Stimulated activated CD4-positive, alpha-beta T cell treated with anti-CD3 and anti-CD28 coated beads, TNF-alpha, amount 100 ng/mL, for 24 hours (primary cell): ENCODE measurements around the gene SORD.
"Not testable (repeated sequence)": the region's sequence is repeated elsewhere in the genome, so short reads cannot be mapped to it uniquely, and the experiment has no call there.

Source experiments
- DNase-seq, 3 experiments: peaks; one replicate each; pipeline ENCODE4 v3.0.0-alpha.2; 2020; ENCODE audit warnings: low read depth in 3 of 3

Gene SORD

DNA sequence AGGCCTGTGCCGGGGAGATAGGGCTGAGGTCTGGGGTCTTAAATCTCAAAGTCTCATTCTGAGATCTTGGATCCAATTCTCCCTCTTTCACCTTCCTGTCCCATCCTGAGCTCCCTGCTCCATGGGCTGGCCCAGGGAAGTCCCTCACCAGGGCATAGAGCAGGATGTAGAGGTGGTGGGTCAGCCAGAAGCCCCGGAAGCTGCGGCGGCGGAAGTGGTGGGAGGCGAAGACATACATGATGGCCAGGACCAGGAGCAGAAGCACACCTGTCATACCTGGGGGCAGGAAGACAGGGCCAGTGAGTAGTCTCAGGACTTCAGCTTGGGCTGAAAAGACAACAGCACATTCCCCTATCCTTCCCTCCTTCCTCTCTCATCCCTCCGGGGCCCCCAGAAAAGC is 74.5 kb downstream of the SORD start:
- DNase-seq, result no peak

DNA sequence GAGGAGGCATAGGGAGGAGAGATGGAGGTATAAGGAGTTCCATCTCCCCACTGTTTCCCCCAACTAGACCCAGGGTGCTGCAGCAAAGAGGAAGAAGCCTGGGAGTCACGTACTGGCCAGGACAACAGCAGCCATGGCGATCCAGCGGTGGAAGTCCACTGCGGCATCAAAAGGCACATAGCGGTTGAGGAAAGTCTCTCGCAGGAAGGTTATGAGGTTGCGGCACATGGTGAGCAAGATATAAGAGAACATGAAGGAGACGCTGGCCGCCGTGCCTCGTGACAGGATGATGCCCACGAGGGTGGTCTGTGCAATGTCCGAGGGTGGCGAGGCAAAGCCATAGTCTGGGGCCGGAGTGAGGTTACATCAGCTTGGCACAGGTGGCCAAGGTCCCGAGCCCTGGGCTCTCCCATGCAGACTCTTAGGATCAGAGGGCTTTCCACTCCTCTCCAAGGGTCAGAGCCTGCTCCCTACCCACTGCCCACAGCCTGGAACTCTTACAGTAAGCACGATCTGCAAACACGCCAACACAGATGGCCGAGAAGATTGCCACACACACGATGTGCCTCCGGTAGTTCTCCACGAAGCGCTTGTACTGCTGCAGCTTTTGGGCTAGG is 76.7 kb downstream of the SORD start:
- no peak for DNase-seq

DNA sequence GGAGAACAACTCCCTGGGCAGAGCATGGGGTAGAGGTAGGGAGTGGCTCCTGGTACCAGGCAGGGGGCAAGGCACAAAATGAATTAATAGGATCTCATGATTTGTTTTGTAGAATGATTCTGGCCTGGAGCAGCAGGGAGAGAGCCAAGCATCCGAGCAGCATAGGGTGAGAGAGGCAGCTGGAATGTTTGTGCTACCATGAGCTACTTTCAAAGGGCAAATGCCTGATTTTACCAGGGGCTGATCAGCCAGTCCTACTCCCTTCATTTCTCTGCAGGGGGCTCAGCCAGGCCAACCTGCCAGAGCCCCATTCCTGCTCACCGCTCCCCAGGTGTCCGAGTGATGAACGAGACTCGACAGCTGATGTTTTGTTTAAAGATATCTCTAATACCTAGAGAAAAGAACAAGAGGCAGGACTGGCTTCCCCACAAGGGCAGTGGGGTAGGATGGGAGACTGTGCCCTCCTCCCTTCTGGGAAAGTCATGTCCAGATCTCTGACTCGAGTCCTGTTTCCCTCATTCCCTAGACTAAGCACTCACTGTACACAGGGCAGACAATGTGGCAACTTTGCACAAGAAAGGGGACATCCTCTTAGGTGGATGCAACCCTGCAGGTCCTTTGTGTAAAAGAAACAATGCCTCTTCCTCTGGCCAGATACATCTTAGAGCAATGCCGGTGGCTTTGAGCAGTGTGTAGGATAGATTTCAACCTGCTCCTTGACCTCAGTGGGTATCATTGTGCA is 78.1 kb downstream of the SORD start:
- no peak for DNase-seq

DNA sequence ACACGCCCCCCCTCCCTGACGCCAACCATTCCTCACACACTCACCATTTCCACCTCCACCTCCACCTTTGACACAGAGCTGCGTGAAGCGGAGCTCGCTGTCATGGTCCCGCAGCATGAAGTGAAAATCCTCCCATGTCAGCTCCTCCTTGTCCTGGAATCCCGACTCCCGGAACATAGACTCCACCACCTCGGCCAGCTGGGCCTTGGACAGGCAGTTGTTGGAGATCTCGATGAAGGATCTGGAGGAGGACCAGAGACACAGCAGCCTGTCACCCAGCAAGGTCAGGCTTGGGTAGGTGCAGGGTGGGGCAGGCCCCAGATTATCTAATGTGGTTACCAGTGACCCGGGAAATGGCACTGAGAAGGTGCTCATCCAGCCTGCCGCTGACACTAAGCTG is 78.8 kb downstream of the SORD start:
- no peak for DNase-seq

DNA sequence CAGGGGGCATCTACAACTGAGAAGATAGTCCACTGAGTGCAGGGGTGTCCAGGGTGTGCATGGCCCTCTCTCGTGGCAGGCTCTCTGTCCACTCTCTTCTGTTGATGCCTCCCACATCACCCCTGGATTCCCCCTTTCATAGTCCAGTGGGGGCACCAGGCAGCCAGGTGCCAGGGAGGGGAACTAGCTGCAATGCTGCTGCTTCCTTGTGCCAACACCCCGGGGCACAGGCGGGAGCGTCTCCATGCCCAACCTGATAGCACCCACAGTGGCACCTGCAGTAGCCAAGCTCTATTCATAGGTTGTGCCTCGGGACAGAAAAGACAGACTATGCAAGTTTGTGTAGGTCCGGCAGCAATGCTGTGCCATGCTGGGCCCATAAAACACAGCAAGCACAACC is 79.2 kb downstream of the SORD start:
- no peak for DNase-seq

DNA sequence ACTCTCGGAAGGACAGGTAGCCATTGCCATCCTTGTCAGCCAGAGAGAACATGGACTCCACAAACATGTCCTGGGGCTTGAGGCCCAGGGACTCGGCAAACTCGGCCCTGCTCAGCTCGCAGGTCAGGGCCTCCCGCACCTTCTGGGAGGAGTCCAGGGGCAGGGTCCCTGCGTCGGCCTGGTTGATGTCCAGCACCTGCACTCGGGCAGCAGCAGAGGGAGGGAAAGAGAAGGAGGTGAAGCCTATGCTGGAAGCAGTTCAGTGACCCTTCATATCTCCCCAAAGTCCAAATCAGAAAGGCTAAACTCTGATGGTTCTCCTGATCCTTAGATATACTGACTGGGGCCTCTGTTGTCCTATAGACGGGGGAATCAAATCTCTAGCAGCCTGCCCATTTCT is 81.2 kb downstream of the SORD start:
- not testable (repeated sequence) for DNase-seq

DNA sequence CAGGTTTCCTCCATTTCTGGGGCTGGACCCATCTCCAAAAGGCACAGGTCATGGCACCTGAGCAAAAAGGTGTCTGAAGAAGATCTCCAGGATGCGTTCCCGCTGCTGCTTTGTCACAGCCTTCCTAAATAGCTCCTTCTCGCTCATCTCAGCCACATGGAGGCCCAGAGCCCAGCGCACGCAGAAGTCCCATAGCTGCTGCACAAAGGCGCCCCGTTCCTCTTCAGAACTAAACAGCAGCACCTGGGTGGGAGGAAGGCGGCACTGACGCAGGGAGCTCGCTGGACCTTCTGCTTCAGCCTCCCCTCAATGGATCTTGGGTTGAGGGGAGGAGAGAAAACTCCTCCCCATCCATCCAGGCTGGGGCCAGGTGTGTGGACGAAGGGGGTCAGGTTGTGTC is 82.6 kb downstream of the SORD start:
- DNase-seq, result no peak

DNA sequence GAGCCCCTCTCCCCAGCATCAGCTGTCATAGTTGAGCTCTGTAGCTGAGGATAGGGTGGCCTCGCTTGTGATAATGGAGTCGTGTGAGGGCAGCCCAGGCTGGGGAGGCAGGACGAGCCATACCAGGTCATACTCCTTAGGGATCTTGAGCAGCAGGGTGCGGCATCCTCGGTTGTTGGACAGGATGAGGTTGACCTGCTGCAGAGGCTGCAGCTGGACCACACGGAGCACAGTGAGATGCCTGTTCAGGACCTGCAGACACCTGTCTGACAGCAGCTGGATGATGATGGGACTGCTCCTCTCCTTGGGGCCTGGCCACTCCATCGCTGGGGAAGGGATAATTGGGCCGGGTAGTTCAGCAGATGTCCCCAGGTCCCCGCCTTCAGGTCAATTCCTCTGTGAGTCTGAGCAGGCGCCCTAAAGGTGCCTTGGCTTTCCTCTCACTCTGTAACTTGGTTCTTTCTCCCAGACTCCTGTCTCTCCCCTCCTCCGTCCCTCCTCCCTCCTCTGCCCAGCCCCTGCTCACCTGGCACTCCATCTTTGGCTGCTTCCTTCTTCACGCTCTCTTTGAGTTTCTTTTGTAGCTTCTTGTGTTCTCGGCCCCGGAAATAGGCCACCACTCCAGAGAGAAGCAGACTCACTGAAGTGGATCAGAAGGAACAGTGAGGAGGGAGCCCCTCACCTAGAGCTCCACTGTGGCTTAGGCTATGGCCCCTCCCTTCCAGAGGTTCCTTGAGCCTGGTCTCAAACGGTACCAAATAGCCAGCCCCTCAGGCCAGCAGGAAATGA is 83.2 kb downstream of the SORD start:
- DNase-seq, result no peak

DNA sequence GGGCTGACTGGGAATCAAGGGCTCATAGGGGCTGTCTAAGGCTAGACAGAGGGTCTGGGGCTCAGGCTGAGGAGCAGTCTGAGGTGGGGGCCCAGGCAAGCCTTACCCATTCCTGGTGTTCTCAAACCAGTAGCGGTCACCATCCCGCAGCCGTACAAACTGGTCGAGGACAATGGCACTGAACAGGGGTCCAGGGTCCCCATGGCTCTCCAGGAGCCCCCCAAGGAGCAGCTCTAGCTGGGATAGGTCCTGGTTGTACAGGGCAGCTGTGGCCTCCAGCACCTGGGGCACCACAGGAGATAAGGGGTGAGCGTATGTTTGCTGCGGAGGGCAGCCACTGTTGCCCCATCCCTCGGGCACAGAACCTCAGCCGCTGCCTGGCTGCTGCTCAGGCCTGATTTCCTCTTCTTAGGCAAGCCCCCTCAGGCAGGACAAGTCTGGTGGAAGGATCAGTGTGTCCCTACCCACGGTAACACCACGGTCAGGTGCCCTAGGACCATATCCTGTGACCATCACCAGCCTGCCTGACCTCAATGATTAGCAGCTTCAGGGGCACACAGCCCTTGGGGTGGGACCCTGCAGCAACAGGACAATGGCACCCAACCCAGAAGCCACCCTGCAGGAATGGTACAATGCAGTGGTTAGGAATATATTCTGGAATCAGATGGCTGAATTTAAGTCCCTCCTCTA is 85.1 kb downstream of the SORD start:
- DNase-seq, result no peak

DNA sequence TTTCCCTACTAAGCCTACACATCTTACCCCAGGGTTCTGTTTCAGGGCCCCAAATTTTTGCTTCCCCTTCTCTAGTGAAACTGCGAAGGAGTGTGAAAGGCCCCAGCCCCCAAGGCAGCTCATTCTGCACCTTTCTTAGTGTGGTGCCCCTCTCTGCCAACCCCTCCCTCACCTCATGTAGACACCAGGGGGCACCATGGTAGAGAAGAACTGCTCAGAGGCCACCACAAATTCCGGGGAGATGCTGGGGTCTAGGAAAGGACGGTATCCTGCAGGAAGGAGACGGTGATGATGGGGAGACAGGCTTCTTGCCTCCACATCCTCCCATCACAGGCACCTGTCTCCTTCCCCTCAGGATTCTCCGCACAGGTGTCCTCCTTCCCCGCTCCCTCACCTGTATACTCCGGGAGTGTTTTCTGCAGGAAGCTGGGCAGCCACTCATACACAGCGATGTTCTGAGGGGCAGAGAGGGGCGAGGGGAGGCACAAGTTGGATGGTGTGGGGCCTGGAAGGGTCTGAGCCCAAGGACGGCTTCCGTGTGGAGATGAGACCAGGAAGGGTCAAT is 87.3 kb downstream of the SORD start:
- no peak for DNase-seq

DNA sequence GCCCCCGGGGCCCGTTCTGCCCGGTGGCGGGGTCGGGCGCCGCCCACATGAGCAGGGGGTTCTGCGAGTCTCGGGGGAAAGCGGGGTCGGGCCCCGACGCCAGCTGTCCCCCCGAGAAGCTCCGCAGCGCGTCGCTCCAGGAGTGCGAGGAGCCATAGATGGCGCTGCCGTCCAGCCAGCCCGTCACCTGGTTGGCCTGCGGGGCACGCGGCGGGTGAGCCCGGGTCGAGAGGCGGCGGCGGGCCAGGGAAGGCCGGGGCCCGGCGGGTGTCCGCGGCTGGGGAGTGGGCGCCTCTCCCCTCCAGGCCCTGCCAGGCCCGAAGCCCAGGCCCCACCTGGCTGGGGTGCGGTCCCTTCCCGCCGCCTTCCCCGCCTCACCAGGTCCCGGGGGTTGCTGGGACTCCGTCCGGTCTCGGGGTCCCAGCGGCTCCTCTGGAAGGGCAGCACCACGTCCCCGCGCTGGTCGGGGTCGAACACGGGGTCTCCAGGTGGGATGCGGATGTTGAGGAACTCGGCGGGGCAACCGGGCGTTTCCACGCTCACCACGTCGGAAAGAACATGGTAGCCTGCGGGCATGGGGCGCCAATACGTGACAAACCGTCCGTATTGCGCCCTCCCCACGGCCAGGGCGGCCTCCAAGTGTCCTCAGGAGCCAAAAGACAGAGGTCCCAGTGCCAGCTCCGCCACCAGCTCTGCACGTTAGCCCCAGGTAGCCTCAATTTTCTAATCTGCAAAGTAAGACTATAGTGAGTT is 88.6 kb downstream of the SORD start:
- no peak for DNase-seq

DNA sequence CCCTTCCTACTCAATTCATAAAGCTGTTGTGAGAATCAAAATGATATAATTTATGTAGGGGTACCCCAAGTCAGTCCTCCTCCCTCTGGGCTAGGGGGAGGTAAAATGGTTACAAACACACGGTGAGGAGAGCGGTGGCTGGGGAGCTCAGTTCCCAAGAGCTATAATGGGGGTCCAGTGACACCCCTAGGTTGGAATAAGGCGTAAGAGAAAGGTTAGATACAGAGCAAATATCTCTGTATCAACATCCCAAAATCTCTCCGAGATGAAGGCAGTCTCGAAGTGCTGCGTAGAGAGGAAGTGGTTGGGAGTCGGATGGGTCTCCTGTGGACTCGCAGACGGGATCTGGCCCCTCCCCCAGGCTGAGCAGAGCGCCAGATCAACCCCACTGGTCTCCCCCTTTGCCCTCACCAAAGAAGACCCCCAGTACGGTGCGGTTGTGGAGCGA is 89.2 kb downstream of the SORD start:
- no peak for DNase-seq

DNA sequence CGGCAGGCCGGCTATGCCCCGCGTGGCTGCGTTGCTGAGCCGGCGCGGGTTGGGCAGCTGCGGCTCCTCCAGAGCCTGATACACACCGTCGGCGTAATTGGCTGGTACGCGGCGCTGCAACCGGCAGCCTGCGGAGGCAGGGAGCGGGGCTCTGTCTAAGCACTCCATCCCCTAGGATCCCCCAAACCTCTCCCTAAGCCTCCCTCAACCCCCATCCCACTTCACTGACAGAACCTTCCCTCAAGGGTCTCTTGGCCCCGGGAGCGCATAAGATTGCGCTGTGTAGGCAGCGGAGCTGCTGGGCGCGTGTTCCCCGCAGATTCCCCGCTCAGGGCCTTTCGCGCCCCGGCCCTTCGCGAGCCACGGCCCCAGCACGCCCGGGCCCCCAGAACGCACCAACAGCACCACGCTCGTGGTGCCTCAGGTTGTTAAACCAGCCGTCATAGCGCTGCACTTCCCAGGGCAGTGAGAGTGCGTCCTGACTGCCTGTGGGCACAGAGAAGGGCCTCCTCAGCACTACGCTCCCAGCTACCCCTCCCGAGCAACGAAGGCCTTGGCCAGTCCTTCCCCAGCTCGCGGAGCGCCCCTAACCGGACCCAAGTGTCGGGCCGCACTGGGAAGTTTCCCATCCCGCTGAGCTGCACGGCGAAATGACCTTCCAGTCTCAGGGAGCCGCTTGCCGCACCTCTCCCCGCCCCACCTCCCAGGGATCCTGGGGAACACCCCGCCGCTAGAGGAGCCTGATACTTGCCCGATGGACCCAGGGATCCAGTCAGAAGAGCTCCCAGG is 89.8 kb downstream of the SORD start:
- DNase-seq, result no peak

DNA sequence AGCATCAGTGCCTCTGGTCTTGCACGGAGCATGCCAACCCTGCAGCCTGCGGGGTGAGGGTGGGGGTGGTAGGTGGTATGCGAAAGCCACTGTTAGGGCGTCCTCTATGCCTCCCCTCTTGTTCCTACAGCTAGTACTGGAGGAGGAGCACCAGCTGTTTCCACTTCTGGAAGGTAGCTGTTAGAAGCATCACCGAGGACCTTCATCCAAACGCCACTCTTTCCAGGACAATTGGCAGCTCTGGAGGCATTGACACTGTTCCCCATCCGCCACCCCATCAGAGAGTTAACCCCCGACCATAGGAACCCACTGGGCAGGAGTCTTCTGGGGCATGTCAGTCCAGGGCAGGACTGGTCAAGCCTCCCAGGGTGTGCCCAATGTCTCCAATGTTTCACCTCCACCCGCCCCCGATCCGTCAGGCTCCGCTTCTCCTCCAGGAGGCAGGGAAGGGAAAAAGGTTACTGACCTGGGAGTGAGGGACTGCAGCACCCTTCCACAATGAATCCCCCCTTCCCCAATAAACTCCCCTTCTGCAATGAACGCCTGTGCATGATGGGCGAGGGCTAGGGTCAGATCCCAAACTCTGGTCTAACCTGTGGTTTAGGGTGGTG is 90.5 kb downstream of the SORD start:
- DNase-seq, result no peak

DNA sequence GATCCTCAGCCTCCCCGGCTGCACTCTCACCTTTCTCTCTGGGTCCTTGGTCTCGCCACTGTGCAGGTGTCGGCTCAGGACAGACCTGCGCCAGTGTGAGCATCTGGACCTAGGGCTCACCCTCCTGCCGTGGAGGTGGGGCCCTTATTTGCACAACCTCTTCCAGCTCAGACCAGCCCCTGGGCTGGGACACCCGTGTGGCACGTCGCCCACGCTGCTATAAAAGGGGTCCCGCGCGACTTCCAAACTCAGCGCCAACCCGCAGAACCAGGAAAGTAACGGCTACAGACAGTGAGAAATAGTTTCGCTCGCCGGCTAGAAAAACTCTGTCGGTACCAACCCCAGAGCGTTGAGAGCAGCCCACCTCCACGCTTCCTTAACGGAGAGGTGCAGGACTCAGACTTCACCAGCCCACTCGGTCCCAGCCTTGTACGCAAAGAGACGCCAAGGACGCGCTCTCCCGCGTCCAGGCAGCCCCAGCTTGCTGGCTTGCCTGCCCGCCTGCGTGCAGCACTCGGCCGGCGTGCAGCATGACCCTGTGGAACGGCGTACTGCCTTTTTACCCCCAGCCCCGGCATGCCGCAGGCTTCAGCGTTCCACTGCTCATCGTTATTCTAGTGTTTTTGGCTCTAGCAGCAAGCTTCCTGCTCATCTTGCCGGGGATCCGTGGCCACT is 91.2 kb downstream of the SORD start, which contains the start of the genes DUOX2 and DUOXA2:
DUOX2 (minus strand) TSS at position 97 of the 675 bp plus-strand sequence. CDS start 761 bp downstream, outside the sequence.
DUOXA2 (plus strand) TSS at position 251 of the 675 bp plus-strand sequence; CDS start at position 531, 280 bp downstream.
- DNase-seq, result no peak

DNA sequence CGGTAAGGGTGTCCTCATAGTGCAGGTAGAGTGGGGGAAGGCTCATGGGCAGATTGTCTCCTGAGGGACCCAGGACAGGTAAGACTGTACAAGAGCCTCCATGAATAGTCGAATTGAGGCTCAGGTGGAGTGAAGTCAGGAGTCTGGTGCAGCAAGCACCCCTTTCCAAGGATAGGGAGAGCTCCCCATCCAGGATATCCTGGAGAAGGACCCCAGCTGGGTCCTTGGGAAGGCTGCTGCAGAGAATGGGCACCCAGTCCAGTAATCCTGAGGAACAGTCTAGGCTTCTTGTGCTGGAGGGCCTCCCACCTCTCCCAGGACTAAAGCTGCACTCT is 91.7 kb downstream of the SORD start:
- DNase-seq, result no peak

DNA sequence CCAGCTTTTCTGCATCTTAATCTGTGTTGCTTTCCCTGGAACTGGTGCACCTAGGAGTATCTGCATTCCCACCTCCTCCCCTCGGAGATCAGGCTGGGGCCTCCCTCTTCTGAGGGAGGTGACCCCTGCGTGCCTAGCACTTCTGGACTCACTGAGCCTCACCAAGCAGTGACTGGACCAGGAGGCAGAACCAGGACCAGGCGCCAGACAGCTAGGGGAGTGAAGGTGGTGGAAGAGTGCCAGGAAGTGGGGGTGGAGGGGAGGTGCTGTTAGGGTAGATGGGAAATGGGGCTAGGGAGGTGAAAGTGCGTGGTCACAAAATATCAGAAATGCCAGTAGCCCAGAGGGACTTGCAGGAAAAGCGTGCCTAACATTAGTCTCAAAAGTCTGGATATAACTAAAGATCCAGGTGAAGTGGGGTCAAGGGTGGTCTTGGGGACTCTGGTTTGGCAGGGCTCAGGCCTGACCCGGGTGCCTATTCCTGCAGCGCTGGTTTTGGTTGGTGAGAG is 92.4 kb downstream of the SORD start:
- DNase-seq, result no peak

DNA sequence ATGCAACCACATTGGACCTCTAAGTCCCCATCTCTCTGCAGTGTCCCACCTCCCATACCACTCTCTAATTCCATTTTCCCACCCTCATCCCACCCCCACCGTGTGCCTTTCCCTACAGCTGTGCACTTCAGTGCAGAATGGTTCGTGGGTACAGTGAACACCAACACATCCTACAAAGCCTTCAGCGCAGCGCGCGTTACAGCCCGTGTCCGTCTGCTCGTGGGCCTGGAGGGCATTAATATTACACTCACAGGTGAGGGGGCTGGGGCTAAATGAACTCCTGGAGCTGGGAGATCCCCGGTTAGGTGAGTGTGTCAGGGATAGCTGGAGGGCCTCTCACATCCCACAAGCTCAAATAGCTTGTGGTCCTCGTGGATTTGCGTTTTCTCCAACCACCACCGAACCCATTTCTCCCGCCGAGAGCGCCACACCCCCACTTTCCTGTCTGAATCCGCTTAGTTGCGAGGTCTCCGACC is 93.0 kb downstream of the SORD start:
- no peak for DNase-seq
